Kidney (tissue), 14 donors: ENCODE results near the gene FAM53A. TPM values are rescaled to one million over a fixed set of nuclear protein-coding genes. Genes with fewer than 3 reads are reported as not detected.

Source experiments
- DNase-seq, 5 donors: peaks; one replicate each; pipeline ENCODE4 v3.0.0-alpha.2; 2013 to 2020
- FAIRE-seq: peaks from 2 replicates; lab custom pipeline; 2012; peaks lifted over from hg19 to GRCh38; lab: Jason Lieb, UNC
- H3K27ac ChIP-seq, 2 donors: one replicate each; pipeline ENCODE4 v1.7.0; 2013; ENCODE audit warnings: low read depth in 2 of 2, low read length in 2 of 2, inconsistent platforms in 1 of 2
- H3K27me3 ChIP-seq: one replicate; pipeline ENCODE4 v1.7.1; 2013; ENCODE audit warnings: low read length, inconsistent platforms; ENCODE audit not compliant: control insufficient read depth, insufficient read depth
- H3K36me3 ChIP-seq, 3 donors: one replicate each; pipeline versions ENCODE4 v1.7.0 to v1.7.1; 2013; ENCODE audit warnings: low read length in 3 of 3, control low read depth in 1 of 3, inconsistent platforms in 1 of 3; ENCODE audit not compliant: insufficient read depth in 3 of 3, control insufficient read depth in 2 of 3
- H3K4me1 ChIP-seq, 3 donors: one replicate each; pipeline versions ENCODE4 v1.7.0 to v1.7.1; 2013; ENCODE audit warnings: low read length in 3 of 3, inconsistent platforms in 1 of 3, low read depth in 1 of 3; ENCODE audit not compliant: control insufficient read depth in 2 of 3, insufficient read depth in 2 of 3
- H3K4me3 ChIP-seq, 3 donors: one replicate each; pipeline versions ENCODE4 v1.7.0 to v1.8.1; 2013; ENCODE audit warnings: low read length in 3 of 3, control low read depth in 1 of 3, inconsistent platforms in 1 of 3
- H3K9ac ChIP-seq, 3 donors: one replicate each; pipeline versions ENCODE4 v1.7.0 to v1.7.1; 2013; ENCODE audit warnings: low read length in 3 of 3, control low read depth in 1 of 3, inconsistent platforms in 1 of 3
- H3K9me3 ChIP-seq, 3 donors: one replicate each; pipeline versions ENCODE4 v1.7.0 to v1.7.1; 2013; ENCODE audit warnings: low read length in 3 of 3, control low read depth in 1 of 3, inconsistent platforms in 1 of 3; ENCODE audit not compliant: control insufficient read depth in 2 of 3, insufficient read depth in 1 of 3
- CTCF ChIP-seq: IDR thresholded peaks from 3 replicates; pipeline ENCODE4 v1.5.1; 2012; ENCODE audit warnings: mild to moderate bottlenecking, moderate library complexity, borderline replicate concordance; ENCODE audit not compliant: insufficient read depth; ENCODE audit errors: extremely low read depth
- intact Hi-C: fragments of 100-400 bp; cut with DNase I; formaldehyde crosslinking; loops from one replicate; pipeline ENCODE4 v1.11.1; 2022
- polyA plus RNA-seq: library from polyadenylated mRNA; stranded (reverse); fragments of 350-450 nt; fragmentation: Illumina TruSeq; extraction: RNeasy Lipid Tissue Mini Kit (QIAGEN cat#74804); gene quantifications from one replicate; pipeline ENCODE4 v1.2.3, GENCODE V29; 2014; ENCODE audit warnings: low read depth, low replicate concordance; ENCODE audit not compliant: insufficient read depth
- total RNA-seq: library from RNA; stranded (reverse); fragmentation: NEBNext Ultra II Directional; extraction: Animal tissue kit (Norgen Biotek cat#: 25700); gene quantifications from one replicate; pipeline ENCODE4 v1.2.1, GENCODE V29; 2021
- donor health status: control.
- donor health status: control.
- donor health status: control.
- donor health status: control.
- donor health status: control.
- donor health status: DM: yes; HTN: yes; CAD: no.
- donor health status: Normal renal cell carcinoma (clear cell type).

FAM53A gene
- total and polyA plus RNA-seq, 2 donors from 2014 or later: 1.2 to 2.9 TPM

GRCh38 chr4:1730532-1731135 is 46.5 kb upstream of the FAM53A start:
- DNase-seq (peak in 1 of 5 donors; percentile 69), FAIRE-seq (no peak)
- H3K9ac ChIP-seq: no peak overlapping the region
- TF ChIP-seq CTCF: no peak
- peaks cover 0 to 3% (median 0%) of the 10 kb centered on the region in 3 donors for H3K36me3 ChIP-seq
- H3K4me3 ChIP-seq: no peak overlapping the region
- no peaks in the 10 kb centered on the region for H3K27me3 ChIP-seq
- no peaks in the 10 kb centered on the region for H3K9me3 ChIP-seq
- intact Hi-C loops: no loop called here
- H3K27ac ChIP-seq: no peak overlapping the region
- peaks cover 0 to 3% (median 0%) of the 10 kb centered on the region in 3 donors for H3K4me1 ChIP-seq

- Histone ChIP-seq H3K27me3 (no peaks in the 10 kb centered on the region), H3K9ac (peak overlapping the region in 1 of 3 donors; percentile 19), H3K4me3 (peak overlapping the region in 1 of 3 donors; percentile 21), H3K27ac (peak overlapping the region; percentile 1 to 63), H3K36me3 (peaks cover 0 to 3% (median 0%) of the 10 kb centered on the region in 3 donors), H3K9me3 (no peaks in the 10 kb centered on the region), H3K4me1 (peaks cover 0 to 3% (median 0%) of the 10 kb centered on the region in 3 donors)
- intact Hi-C loops: no loop called here
- no peak for FAIRE-seq
- DNase-seq: peak in 1 of 5 donors; percentile 73
- TF ChIP-seq CTCF: no peak
These were observed 44.2 kb upstream of the FAM53A start for GRCh38 chr4:1728061-1728980.

GRCh38 chr4:1727117-1728031 is 43.3 kb upstream of the FAM53A start:
- no peak for TF ChIP-seq CTCF
- Histone ChIP-seq H3K9ac (no peak overlapping the region), H3K27ac (peak overlapping the region; percentile 1 to 63), H3K27me3 (no peaks in the 10 kb centered on the region), H3K4me1 (peaks cover 0 to 3% (median 0%) of the 10 kb centered on the region in 3 donors), H3K9me3 (no peaks in the 10 kb centered on the region), H3K4me3 (peak overlapping the region in 1 of 3 donors; percentile 21), H3K36me3 (peaks cover 0 to 3% (median 0%) of the 10 kb centered on the region in 3 donors)
- intact Hi-C loops: no loop called here
- FAIRE-seq (no peak), DNase-seq (peak in 1 of 5 donors; percentile 88)
